Epidermal melanocyte (primary cell): ENCODE data around the gene TANGO6.
A peak's percentile ranks its signal among the peaks of the same experiment; 100 is the strongest.
"Not testable (repeated sequence)": the region's sequence is repeated elsewhere in the genome, so short reads cannot be mapped to it uniquely, and the experiment has no call there.

ENCODE experiments used
- DNase-seq: peaks from one replicate; pipeline ENCODE4 v3.0.0; 2011; ENCODE audit warnings: low spot score; ENCODE audit not compliant: insufficient read length

Gene TANGO6

GRCh38 chr16:69114346-69114975, 271.1 kb downstream of the TANGO6 start:
- DNase-seq = no peak

- DNase-seq = no peak
Measured at GRCh38 chr16:69114976-69115355, 271.6 kb downstream of the TANGO6 start.

- no peak for DNase-seq
Measured at GRCh38 chr16:69115361-69115760, 272.0 kb downstream of the TANGO6 start.

- DNase-seq = no peak
Measured at GRCh38 chr16:69115837-69116236, 272.5 kb downstream of the TANGO6 start.

GRCh38 chr16:69116256-69116875, 273.0 kb downstream of the TANGO6 start:
- DNase-seq = no peak

GRCh38 chr16:69116906-69117305, 273.6 kb downstream of the TANGO6 start:
- DNase-seq = no peak

GRCh38 chr16:69118468-69118867, 275.1 kb downstream of the TANGO6 start:
- no peak for DNase-seq

- no peak for DNase-seq
Measured at GRCh38 chr16:69118994-69119393, 275.7 kb downstream of the TANGO6 start.

GRCh38 chr16:69119536-69119935, 276.2 kb downstream of the TANGO6 start:
- no peak for DNase-seq

GRCh38 chr16:69120096-69120664, 276.8 kb downstream of the TANGO6 start:
- no peak for DNase-seq

GRCh38 chr16:69123910-69124309, 280.6 kb downstream of the TANGO6 start:
- peak; percentile 50 for DNase-seq

- not testable (repeated sequence) for DNase-seq
Measured at GRCh38 chr16:69124406-69124805, 281.1 kb downstream of the TANGO6 start.

- DNase-seq = not testable (repeated sequence)
Measured at GRCh38 chr16:69124961-69125360, 281.6 kb downstream of the TANGO6 start.

- DNase-seq = no peak
Measured at GRCh38 chr16:69126221-69126620, 282.9 kb downstream of the TANGO6 start.

- DNase-seq = not testable (repeated sequence)
Measured at GRCh38 chr16:69126801-69127200, 283.5 kb downstream of the TANGO6 start.

GRCh38 chr16:69127966-69128510, 284.7 kb downstream of the TANGO6 start:
- DNase-seq = no peak

GRCh38 chr16:69130461-69130860, 287.1 kb downstream of the TANGO6 start:
- DNase-seq = no peak

GRCh38 chr16:69131167-69131838, 288.0 kb downstream of the TANGO6 start:
- DNase-seq = peak; percentile 59

GRCh38 chr16:69131839-69132423, 288.6 kb downstream of the TANGO6 start:
- DNase-seq = peak; percentile 92

- peak; percentile 75 for DNase-seq
Measured at GRCh38 chr16:69132424-69133252, 289.3 kb downstream of the TANGO6 start, which contains the start of the genes CHTF8 and UTP4. TSS of gene CHTF8 (minus strand) at chr16:69132588. CDS start at chr16:69121458, 11,130 bp downstream. TSS of gene UTP4 (plus strand) at chr16:69132649. CDS start at chr16:69133460, 811 bp downstream.
